Natural killer cell (primary cell): ENCODE measurements around the gene PLIN5. TPM values are rescaled to one million over a fixed set of nuclear protein-coding genes. Genes with fewer than 3 reads are reported as not detected.

Source experiments
- ATAC-seq, 3 donors: fragments of 150-1000 bp in 2 of 3; fragments of 200-7000 bp in 1 of 3; cut with Tn5 transposase; 1 replicate in 1 of 3; 2 replicates in 2 of 3; pipeline ENCODE4 v1.10.0; 2021; ENCODE audit warnings: mild to moderate bottlenecking in 2 of 3, moderate library complexity in 2 of 3
- DNase-seq, 2 donors: peaks; one replicate each; pipeline versions ENCODE4 v3.0.0 to v3.0.0-alpha.2; 2013 to 2021; ENCODE audit warnings: mixed read lengths in 1 of 2
- H3K27ac ChIP-seq: one replicate; pipeline ENCODE4 v1.5.1; 2013; ENCODE audit warnings: mild to moderate bottlenecking, low read length
- H3K27me3 ChIP-seq: one replicate; pipeline ENCODE4 v1.6.1; 2013; ENCODE audit warnings: low read length; ENCODE audit not compliant: control insufficient read depth, insufficient read depth
- H3K36me3 ChIP-seq: one replicate; pipeline ENCODE4 v1.6.1; 2013; ENCODE audit warnings: low read length; ENCODE audit not compliant: control insufficient read depth, insufficient read depth
- H3K4me1 ChIP-seq: one replicate; pipeline ENCODE4 v1.6.1; 2013; ENCODE audit warnings: low read length; ENCODE audit not compliant: control insufficient read depth, insufficient read depth
- H3K4me3 ChIP-seq: one replicate; pipeline ENCODE4 v1.5.1; 2013; ENCODE audit warnings: low read length
- H3K9me3 ChIP-seq: one replicate; pipeline ENCODE4 v1.6.1; 2013; ENCODE audit warnings: low read length; ENCODE audit not compliant: control insufficient read depth, insufficient read depth
- H3K27ac Mint-ChIP-seq, 2 donors: one replicate each; pipeline ENCODE4 v1.8.0; 2022; ENCODE audit warnings: mild to moderate bottlenecking in 2 of 2, mixed read lengths in 2 of 2, moderate library complexity in 1 of 2
- H3K27me3 Mint-ChIP-seq, 2 donors: one replicate each; pipeline ENCODE4 v1.8.0; 2022; ENCODE audit warnings: low read depth in 2 of 2, mixed read lengths in 2 of 2
- H3K36me3 Mint-ChIP-seq: one replicate; pipeline ENCODE4 v1.8.0; 2022; ENCODE audit warnings: mixed read lengths
- H3K4me1 Mint-ChIP-seq, 2 donors: one replicate each; pipeline ENCODE4 v1.8.0; 2022; ENCODE audit warnings: mixed read lengths in 2 of 2
- H3K4me3 Mint-ChIP-seq: one replicate; pipeline ENCODE4 v1.8.0; 2022; ENCODE audit warnings: mild to moderate bottlenecking, moderate library complexity, mixed read lengths
- H3K9me3 Mint-ChIP-seq, 2 donors: one replicate each; pipeline ENCODE4 v1.8.0; 2022; ENCODE audit warnings: mixed read lengths in 2 of 2
- WGBS: methylation state at CpG from one replicate; pipeline ENCODE4 v1.1.7; 2013; ENCODE audit warnings: missing lambda C conversion rate; ENCODE audit not compliant: insufficient coverage; 5-methylcytosine and 5-hydroxymethylcytosine counted together
- intact Hi-C: fragments of 100-400 bp; cut with micrococcal nuclease; formaldehyde crosslinking; loops from one replicate; pipeline ENCODE4 v1.14.2; 2022
- total RNA-seq, 4 donors: library from RNA; stranded (reverse); fragments of 120-200 nt in 1 of 4; gene quantifications; one replicate each; pipeline versions ENCODE4 v1.2.3 to v1.2.4, GENCODE V29; 2013 to 2022
- TF ChIP-seq, protein P1 (sequence below): fragments of 200-600 bp; IDR thresholded peaks from one replicate; pipeline ENCODE4 v1.8.0; 2022; ENCODE audit warnings: antibody characterized with exemption

Gene PLIN5
- total RNA-seq, 3 donors from 2014 or later (not counting 1 experiment from before 2014, with no cell fraction given), result 0.65 TPM; not detected in 2

DNA sequence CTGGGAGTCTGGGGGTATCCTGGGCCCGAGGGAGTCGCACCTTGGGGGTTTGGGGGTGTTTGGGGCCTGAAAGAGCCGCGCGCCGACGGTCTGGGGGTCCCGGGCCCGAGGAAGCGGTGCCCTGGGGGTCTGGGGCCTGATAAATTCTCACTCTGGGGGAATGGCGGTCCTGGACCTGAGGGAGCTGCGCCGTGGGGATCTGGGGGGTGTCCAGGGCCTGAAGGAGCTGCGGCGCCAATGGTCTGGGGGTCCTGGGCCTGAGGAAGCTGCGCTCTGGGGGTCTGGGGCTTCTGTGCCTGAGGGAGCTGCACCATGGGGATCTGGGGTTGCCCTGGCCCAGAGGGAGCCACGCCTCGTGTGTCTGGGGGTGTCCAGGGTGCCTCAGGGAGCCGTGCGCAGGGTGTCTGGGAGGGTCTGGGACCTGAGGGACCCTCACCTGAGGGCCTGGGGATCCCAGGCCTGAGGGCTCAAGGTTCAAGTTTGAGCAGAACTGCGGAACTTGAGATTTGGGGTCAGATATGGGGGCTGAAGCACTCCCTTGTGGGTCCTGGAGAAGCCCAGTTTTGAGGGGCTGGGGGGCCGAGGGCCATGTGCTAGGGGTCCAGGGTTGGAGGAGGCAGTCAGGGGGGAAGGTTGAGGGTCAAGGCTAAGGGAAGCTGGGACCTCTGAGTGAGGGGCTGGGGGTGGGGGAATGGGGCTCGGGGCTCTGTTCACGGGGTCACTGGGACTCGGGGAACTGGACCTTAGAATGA is 61.8 kb downstream of the PLIN5 start:
- H3K27ac Mint-ChIP-seq, result peak overlapping the region in 1 of 2 donors; percentile 65
- peak overlapping the region; percentile 58 for H3K4me3 ChIP-seq
- no peak for ATAC-seq

More for the DNA sequence above, 61.8 kb downstream of the PLIN5 start:
- peak overlapping the region; percentile 80 for H3K4me3 Mint-ChIP-seq
- no peaks in the 10 kb centered on the region for H3K9me3 ChIP-seq
- no peak overlapping the region for H3K27ac ChIP-seq
- peaks cover 35% of the 10 kb centered on the region for H3K4me1 ChIP-seq
- H3K4me1 Mint-ChIP-seq, result peaks cover 20 to 25% of the 10 kb centered on the region in 2 donors
- H3K36me3 ChIP-seq, result peaks cover 11% of the 10 kb centered on the region
- intact Hi-C loops, result no loop called here
- 34% methylated on average over 25 of the region's 25 CpGs for WGBS
- no peaks in the 10 kb centered on the region for H3K36me3 Mint-ChIP-seq
- TF ChIP-seq, protein P1, sequence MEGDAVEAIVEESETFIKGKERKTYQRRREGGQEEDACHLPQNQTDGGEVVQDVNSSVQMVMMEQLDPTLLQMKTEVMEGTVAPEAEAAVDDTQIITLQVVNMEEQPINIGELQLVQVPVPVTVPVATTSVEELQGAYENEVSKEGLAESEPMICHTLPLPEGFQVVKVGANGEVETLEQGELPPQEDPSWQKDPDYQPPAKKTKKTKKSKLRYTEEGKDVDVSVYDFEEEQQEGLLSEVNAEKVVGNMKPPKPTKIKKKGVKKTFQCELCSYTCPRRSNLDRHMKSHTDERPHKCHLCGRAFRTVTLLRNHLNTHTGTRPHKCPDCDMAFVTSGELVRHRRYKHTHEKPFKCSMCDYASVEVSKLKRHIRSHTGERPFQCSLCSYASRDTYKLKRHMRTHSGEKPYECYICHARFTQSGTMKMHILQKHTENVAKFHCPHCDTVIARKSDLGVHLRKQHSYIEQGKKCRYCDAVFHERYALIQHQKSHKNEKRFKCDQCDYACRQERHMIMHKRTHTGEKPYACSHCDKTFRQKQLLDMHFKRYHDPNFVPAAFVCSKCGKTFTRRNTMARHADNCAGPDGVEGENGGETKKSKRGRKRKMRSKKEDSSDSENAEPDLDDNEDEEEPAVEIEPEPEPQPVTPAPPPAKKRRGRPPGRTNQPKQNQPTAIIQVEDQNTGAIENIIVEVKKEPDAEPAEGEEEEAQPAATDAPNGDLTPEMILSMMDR, result no peak
- H3K9me3 Mint-ChIP-seq, result no peaks in the 10 kb centered on the region
- no peak for DNase-seq
- no peaks in the 10 kb centered on the region for H3K27me3 Mint-ChIP-seq
- H3K27me3 ChIP-seq, result no peaks in the 10 kb centered on the region

Other genes starting within 250 kb of the PLIN5 start
- gene TMIGD2, start 232.8 kb downstream of the PLIN5 start, total RNA-seq, result 10 to 100 TPM; 33.8 to 45.3 (median 41.1) TPM
- 10 to 100 TPM; 15.5 to 18.2 (median 16.4) TPM for gene FSD1, start 230.6 kb downstream of the PLIN5 start, total RNA-seq
- gene STAP2, start 196.4 kb downstream of the PLIN5 start, total RNA-seq, result 1 to 10 TPM; 1.4 to 3.3 (median 2.0) TPM
- gene MPND, start 191.7 kb downstream of the PLIN5 start, total RNA-seq, result 10 to 100 TPM; 30.4 to 38.4 (median 31.1) TPM
- 10 to 100 TPM; 43.9 to 55.7 (median 49.2) TPM for gene SH3GL1, start 134.7 kb downstream of the PLIN5 start, total RNA-seq
- 10 to 100 TPM; 34.4 to 40.8 (median 35.2) TPM for gene CHAF1A, start 132.6 kb downstream of the PLIN5 start, total RNA-seq
- 10 to 100 TPM; 54.3 to 67.7 (median 63.3) TPM for gene UBXN6, start 77.4 kb downstream of the PLIN5 start, total RNA-seq
- 10 to 100 TPM; 28.7 to 43.6 (median 29.8) TPM for gene HDGFL2, start 62.9 kb downstream of the PLIN5 start, total RNA-seq
- gene PLIN4, start 16.7 kb downstream of the PLIN5 start, total RNA-seq, result under 1 TPM in 1 of 3 donors, not detected in 2; 0.33 TPM
- 1 to 10 TPM in 1 of 3 donors, not detected in 2; 1.8 TPM for gene LRG1, start 4.8 kb upstream of the PLIN5 start, total RNA-seq
- 1 to 10 TPM in 1 of 3 donors, under 1 TPM in 1, not detected in 1; 0.50 to 5.4 TPM for gene SEMA6B, start 24.5 kb upstream of the PLIN5 start, total RNA-seq
- 10 to 100 TPM in 2 of 3 donors, 1 to 10 TPM in 1; 8.5 to 13.5 (median 13.3) TPM for gene TNFAIP8L1, start 104.3 kb upstream of the PLIN5 start, total RNA-seq
- 10 to 100 TPM; 36.9 to 41.8 (median 37.2) TPM for gene MYDGF, start 135.1 kb upstream of the PLIN5 start, total RNA-seq
- gene DPP9, start 188.6 kb upstream of the PLIN5 start, total RNA-seq, result 100 to 1,000 TPM; 133 to 183 (median 165) TPM